Measurements from ENCODE around the gene LUM.

Gene LUM

GRCh38 chr12:91072931-91073330 is 38.4 kb downstream of the LUM start:
- DNase-seq = no peak

- DNase-seq = no peak
These were observed 40.4 kb downstream of the LUM start for GRCh38 chr12:91070936-91071335.

DNA sequence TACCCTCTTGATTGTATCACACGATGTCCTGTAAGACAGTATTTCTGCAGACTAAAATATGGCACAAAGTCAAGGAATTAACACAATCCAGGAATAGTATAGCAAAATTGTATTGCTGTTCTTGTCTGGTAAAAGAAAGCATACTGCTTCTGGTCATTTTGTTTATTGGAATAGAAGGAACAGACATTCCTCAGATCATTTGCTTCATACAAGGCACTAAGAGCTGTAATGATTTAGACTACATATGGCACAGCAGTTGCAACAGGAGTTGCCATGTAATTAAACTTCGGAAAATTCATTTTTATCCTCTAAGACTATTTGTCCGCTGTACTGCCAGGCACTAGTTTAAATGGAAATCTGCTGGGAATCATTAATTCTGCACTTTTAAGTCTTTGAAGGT is 45.9 kb downstream of the LUM start:
- DNase-seq = no peak

- no peak for DNase-seq
These were observed 46.7 kb downstream of the LUM start for GRCh38 chr12:91064640-91065039.

- no peak for DNase-seq
These were observed 50.2 kb downstream of the LUM start for GRCh38 chr12:91061091-91061490.

- DNase-seq = no peak
These were observed 52.1 kb downstream of the LUM start for GRCh38 chr12:91059211-91059610.

DNA sequence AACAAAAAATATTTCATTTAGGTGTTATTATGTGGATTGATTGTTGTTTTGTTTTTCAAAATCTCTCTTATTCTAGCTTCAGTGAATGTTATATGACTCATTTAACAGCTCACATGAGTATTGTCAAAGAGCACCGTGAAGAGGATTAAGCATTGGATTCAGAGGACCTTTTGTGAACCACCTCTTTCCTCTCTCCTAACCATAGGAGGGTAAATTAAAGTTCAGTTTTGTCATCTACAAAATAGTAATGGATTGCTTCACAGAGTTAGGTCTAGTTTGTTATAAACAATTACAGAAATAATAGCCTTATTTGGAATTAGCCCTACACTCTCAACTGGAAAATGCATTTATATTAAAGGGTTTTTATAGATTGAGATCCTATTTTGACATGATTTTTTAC is 52.5 kb downstream of the LUM start:
- DNase-seq = no peak

- no peak for DNase-seq
These were observed 53.7 kb downstream of the LUM start, which contains the start of gene KERA for GRCh38 chr12:91057368-91058165. Gene KERA, minus strand, starts transcription at chr12:91058024. Its CDS starts 1,743 bp downstream, at chr12:91056281.

DNA sequence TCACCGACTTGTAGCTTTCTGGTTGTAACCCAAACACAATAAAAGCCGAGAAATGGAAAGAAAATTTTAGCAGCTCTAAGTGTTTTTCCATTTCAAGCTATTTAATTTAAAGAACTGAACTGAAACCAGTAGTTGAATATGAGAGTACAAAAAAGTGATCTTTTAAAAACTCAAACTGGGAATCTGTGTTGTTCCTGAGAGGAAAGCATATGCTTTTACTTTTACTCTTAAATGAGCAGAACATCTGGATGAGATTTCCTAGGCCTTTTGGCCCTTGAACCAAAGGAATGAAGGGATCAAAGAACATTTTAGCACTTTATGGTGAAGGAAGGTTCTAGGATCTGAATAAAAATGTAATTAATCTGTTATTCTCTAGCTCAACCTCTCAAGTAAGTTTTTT is 54.8 kb downstream of the LUM start:
- DNase-seq = no peak

DNA sequence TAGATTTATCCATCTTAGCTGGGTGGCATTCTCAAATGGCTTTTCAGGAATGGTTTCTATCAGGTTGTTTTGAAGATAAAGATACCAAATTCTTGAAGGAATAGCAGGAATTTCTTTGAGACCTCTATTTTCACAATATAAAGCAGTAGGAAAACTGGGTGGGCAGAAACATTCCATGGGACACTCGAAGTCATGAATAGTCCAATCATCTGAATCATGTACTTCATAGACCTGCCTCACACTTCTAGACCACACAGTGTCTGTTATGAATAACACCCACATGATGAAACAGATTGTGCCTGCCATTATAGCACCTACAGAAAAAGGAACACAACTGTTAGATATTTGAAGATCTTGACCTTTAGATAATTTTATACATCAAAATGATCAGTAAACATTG is 55.3 kb downstream of the LUM start:
- no peak for DNase-seq

- peak; percentile 17 for DNase-seq
These were observed 57.2 kb downstream of the LUM start for GRCh38 chr12:91053951-91054715.
